GM12878 (cell line): ENCODE measurements around the gene TMEM238L. TPM values are rescaled to one million over a fixed set of nuclear protein-coding genes. Genes with fewer than 3 reads are reported as not detected.

Experiments used
- ATAC-seq: fragments of 200-7000 bp; cut with Tn5 transposase; 3 replicates; pipeline ENCODE4 v1.9.1; 2020; ENCODE audit warnings: mild to moderate bottlenecking, moderate library complexity
- BruUV-seq: library from RNA; stranded (reverse); fragments of 400-500 nt; replicated peaks from 2 replicates; lab custom pipeline; 2021; lab: Mats Ljungman, UMichigan
- CTCF ChIA-PET: fragments of 300-600 bp; sonication (Branson Sonifier 250); formaldehyde crosslinking; extraction: SDS; loops from one replicate; lab custom pipeline; 2021; ENCODE audit warnings: inconsistent platforms; lab: Yijun Ruan, JAX
- POLR2A ChIA-PET: fragments of 350-600 bp; formaldehyde crosslinking; extraction: SDS; loops from one replicate; lab custom pipeline; 2021; ENCODE audit warnings: inconsistent platforms; lab: Charles Lee
- RAD21 ChIA-PET: fragments of 300-600 bp; sonication (Branson Sonifier 250); formaldehyde crosslinking; loops from one replicate; lab custom pipeline; 2023; ENCODE audit warnings: antibody characterized with exemption; ENCODE audit not compliant: unreplicated experiment; lab: Charles Lee
- SMC1A ChIA-PET: fragments of 300-600 bp; sonication (Branson Sonifier 250); formaldehyde crosslinking; loops from one replicate; lab custom pipeline; 2023; ENCODE audit not compliant: unreplicated experiment, uncharacterized antibody; lab: Charles Lee
- DNase-seq: peaks from one replicate; pipeline ENCODE4 v3.0.0-alpha.2; 2011; ENCODE audit warnings: low read depth, low spot score
- FAIRE-seq: peaks from 3 replicates; lab custom pipeline; 2011; peaks lifted over from hg19 to GRCh38; lab: Jason Lieb, UNC
- H2AFZ ChIP-seq: 2 replicates; pipeline ENCODE4 v1.6.0; 2011; ENCODE audit warnings: low read depth, low read length, control low read depth; ENCODE audit not compliant: control insufficient read depth
- H3K27ac ChIP-seq: 2 replicates; pipeline ENCODE4 v1.5.1; 2011; ENCODE audit warnings: control low read depth; ENCODE audit not compliant: control insufficient read depth, insufficient read depth
- H3K27me3 ChIP-seq, 2 experiments: replicated peaks in 1 of 2; 2 replicates each; pipeline versions ENCODE4 v1.6.0 to v1.6.1; 2011; ENCODE audit warnings: low read length in 1 of 2; ENCODE audit not compliant: control insufficient read depth in 2 of 2, insufficient read depth in 2 of 2
- H3K36me3 ChIP-seq, 2 experiments: 2 replicates each; pipeline ENCODE4 v1.5.1; 2011; ENCODE audit warnings: low read length in 1 of 2; ENCODE audit not compliant: control insufficient read depth in 2 of 2, insufficient read depth in 2 of 2
- H3K4me1 ChIP-seq: 2 replicates; pipeline ENCODE4 v1.6.1; 2011; ENCODE audit warnings: mild to moderate bottlenecking, low read length, moderate library complexity, mixed read lengths; ENCODE audit not compliant: control insufficient read depth, insufficient read depth
- H3K4me2 ChIP-seq: 2 replicates; pipeline ENCODE4 v1.6.0; 2011; ENCODE audit warnings: control low read depth; ENCODE audit not compliant: control insufficient read depth, insufficient read depth
- H3K4me3 ChIP-seq: fragments of 200-600 bp; sonication (generic); 2 replicates; pipeline ENCODE4 v1.5.1; 2016
- H3K79me2 ChIP-seq: 2 replicates; pipeline ENCODE4 v1.6.0; 2011; ENCODE audit warnings: low read length; ENCODE audit not compliant: control insufficient read depth, insufficient read depth
- H3K9ac ChIP-seq: 2 replicates; pipeline ENCODE4 v1.8.0; 2011; ENCODE audit warnings: low read length, control low read depth, mixed read lengths; ENCODE audit not compliant: control insufficient read depth, insufficient read depth
- H3K9me3 ChIP-seq: replicated peaks from 3 replicates; pipeline ENCODE4 v1.5.1; 2011; ENCODE audit warnings: mild to moderate bottlenecking, low read length; ENCODE audit not compliant: control insufficient read depth, insufficient read depth
- H4K20me1 ChIP-seq: 2 replicates; pipeline ENCODE4 v1.6.0; 2011; ENCODE audit not compliant: control insufficient read depth, insufficient read depth
- IKZF2 ChIP-seq, 2 experiments: fragments of 450-650 bp; IDR thresholded peaks; 2 replicates each; pipeline ENCODE4 v1.6.1; 2017; ENCODE audit warnings: mild to moderate bottlenecking in 2 of 2, moderate library complexity in 2 of 2
- JUND ChIP-seq: IDR thresholded peaks from 2 replicates; pipeline ENCODE4 v1.6.1; 2012; ENCODE audit warnings: low read depth, mild to moderate bottlenecking, low read length, improper control_type of control experiment, moderate library complexity
- NFYB ChIP-seq: IDR thresholded peaks from 2 replicates; pipeline ENCODE4 v1.6.1; 2011; ENCODE audit warnings: low read depth, mild to moderate bottlenecking, low read length, improper control_type of control experiment, moderate library complexity; ENCODE audit not compliant: insufficient read depth
- POLR2AphosphoS2 ChIP-seq: IDR thresholded peaks from 2 replicates; pipeline ENCODE4 v1.6.1; 2011; ENCODE audit warnings: low read depth, mild to moderate bottlenecking, low read length, improper control_type of control experiment, moderate library complexity
- RAD51 ChIP-seq: fragments of 450-650 bp; IDR thresholded peaks from 2 replicates; pipeline ENCODE4 v1.6.1; 2016; ENCODE audit warnings: moderate library complexity, mild to moderate bottlenecking, inconsistent platforms
- RBBP5 ChIP-seq: fragments of 200-600 bp; sonication (generic); conservative IDR thresholded peaks from 2 replicates; pipeline ENCODE4 v1.6.1; 2016
- SREBF1 ChIP-seq: IDR thresholded peaks from 2 replicates; pipeline ENCODE4 v1.6.1; 2012; ENCODE audit warnings: mild to moderate bottlenecking, low read length
- WGBS: methylation state at CpG from one replicate; pipeline ENCODE4 v1.1.6; 2016; ENCODE audit warnings: low lambda C conversion rate; ENCODE audit not compliant: insufficient replicate concordance, insufficient coverage; ENCODE audit errors: missing lambda C conversion rate; 5-methylcytosine and 5-hydroxymethylcytosine counted together
- in situ Hi-C: fragments of 300-500 bp; cut with MboI; formaldehyde crosslinking; loops from 9 replicates; pipeline ENCODE4 v1.14.3; 2018; ENCODE audit warnings: mixed read lengths
- intact Hi-C: fragments of 100-400 bp; cut with micrococcal nuclease; formaldehyde crosslinking; loops from one replicate; pipeline ENCODE4 v1.14.2; 2022; ENCODE audit not compliant: unreplicated experiment
- polyA plus RNA-seq, 11 experiments: library from polyadenylated mRNA; depleted of rRNA in 4 of 11; unstranded in 6 of 11; stranded (reverse) in 5 of 11; fragments of >200 nt; fragmentation: Nextera tagmentation in 4 of 11; fragmentation: Illumina TruSeq in 1 of 11; extraction: Ambion mirVana in 4 of 11; extraction: Trizol in 1 of 11; gene quantifications; 1 replicate in 1 of 11; 2 replicates in 10 of 11; pipeline versions ENCODE4 v1.2.1 to v1.2.3, GENCODE V29; 2011 to 2016; ENCODE audit warnings: inconsistent platforms in 2 of 11, missing spikeins in 2 of 11, low read depth in 1 of 11
- total RNA-seq, 4 experiments: library from RNA; depleted of rRNA in 3 of 4; stranded (reverse); fragments of >200 nt in 3 of 4; fragmentation: Illumina TruSeq in 1 of 4; extraction: Trizol in 1 of 4; gene quantifications; 2 replicates each; pipeline versions ENCODE4 v1.2.1 to v1.2.3, GENCODE V29; 2013 to 2021
- TF ChIP-seq, protein P1 (sequence below): fragments of 450-650 bp; IDR thresholded peaks from 2 replicates; pipeline ENCODE4 v1.6.1; 2016; ENCODE audit warnings: mild to moderate bottlenecking
- TF ChIP-seq, protein P2 (sequence below): fragments of 450-650 bp; IDR thresholded peaks from 2 replicates; pipeline ENCODE4 v1.6.1; 2017; ENCODE audit warnings: mild to moderate bottlenecking, moderate library complexity
- TF ChIP-seq, protein P3 (sequence below): fragments of 450-650 bp; IDR thresholded peaks from 2 replicates; pipeline ENCODE4 v1.6.1; 2017; ENCODE audit warnings: antibody characterized with exemption, mild to moderate bottlenecking, moderate library complexity
- TF ChIP-seq, protein P4 (sequence below): IDR thresholded peaks from 2 replicates; pipeline ENCODE4 v1.6.1; 2012; ENCODE audit warnings: low read depth, low read length, improper control_type of control experiment
- TF ChIP-seq, protein P5 (sequence below): IDR thresholded peaks from 2 replicates; pipeline ENCODE4 v1.6.1; 2011; ENCODE audit warnings: mild to moderate bottlenecking, low read depth, low read length, moderate library complexity; ENCODE audit not compliant: insufficient replicate concordance

The TMEM238L gene
- total and polyA plus RNA-seq, 10 of the 15 experiments (the other 5 are each of a cell fraction or from before 2014, with no cell fraction given), result not detected

DNA sequence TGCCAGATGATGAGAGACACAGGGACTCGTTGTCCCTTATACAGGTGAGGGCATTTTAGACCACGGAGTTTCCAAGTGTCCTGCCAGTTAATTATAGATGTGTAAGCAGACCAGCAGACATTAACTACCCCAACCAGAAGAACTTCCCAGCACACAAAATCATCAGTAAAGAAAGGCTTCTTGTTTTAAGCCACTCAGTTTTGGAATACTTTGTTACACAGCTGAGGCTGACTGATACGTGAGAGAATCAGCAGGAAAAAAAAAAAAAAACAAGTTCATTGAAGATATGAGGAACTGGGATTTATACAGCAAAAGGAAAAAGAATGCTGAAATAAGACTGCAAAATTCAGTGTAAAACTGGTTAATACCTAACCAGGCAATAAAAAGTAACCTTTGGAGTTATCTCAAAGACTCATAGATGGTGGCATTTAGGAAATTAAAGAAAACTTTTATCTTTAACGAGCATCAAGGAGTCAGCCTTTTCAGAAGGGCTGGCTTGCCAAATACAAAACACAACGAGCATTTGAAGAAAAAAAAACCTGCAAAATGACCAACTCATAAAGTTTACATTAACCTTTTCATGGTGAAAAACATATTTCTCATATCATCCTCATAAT is 28.1 kb downstream of the TMEM238L start (continued):
- TF ChIP-seq RBBP5 (no peak), IKZF2 (IDR thresholded peaks at IDR 0.05) (no peak)
- TF ChIP-seq, protein P1, sequence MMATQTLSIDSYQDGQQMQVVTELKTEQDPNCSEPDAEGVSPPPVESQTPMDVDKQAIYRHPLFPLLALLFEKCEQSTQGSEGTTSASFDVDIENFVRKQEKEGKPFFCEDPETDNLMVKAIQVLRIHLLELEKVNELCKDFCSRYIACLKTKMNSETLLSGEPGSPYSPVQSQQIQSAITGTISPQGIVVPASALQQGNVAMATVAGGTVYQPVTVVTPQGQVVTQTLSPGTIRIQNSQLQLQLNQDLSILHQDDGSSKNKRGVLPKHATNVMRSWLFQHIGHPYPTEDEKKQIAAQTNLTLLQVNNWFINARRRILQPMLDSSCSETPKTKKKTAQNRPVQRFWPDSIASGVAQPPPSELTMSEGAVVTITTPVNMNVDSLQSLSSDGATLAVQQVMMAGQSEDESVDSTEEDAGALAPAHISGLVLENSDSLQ, result no peak
- TF ChIP-seq, protein P2, sequence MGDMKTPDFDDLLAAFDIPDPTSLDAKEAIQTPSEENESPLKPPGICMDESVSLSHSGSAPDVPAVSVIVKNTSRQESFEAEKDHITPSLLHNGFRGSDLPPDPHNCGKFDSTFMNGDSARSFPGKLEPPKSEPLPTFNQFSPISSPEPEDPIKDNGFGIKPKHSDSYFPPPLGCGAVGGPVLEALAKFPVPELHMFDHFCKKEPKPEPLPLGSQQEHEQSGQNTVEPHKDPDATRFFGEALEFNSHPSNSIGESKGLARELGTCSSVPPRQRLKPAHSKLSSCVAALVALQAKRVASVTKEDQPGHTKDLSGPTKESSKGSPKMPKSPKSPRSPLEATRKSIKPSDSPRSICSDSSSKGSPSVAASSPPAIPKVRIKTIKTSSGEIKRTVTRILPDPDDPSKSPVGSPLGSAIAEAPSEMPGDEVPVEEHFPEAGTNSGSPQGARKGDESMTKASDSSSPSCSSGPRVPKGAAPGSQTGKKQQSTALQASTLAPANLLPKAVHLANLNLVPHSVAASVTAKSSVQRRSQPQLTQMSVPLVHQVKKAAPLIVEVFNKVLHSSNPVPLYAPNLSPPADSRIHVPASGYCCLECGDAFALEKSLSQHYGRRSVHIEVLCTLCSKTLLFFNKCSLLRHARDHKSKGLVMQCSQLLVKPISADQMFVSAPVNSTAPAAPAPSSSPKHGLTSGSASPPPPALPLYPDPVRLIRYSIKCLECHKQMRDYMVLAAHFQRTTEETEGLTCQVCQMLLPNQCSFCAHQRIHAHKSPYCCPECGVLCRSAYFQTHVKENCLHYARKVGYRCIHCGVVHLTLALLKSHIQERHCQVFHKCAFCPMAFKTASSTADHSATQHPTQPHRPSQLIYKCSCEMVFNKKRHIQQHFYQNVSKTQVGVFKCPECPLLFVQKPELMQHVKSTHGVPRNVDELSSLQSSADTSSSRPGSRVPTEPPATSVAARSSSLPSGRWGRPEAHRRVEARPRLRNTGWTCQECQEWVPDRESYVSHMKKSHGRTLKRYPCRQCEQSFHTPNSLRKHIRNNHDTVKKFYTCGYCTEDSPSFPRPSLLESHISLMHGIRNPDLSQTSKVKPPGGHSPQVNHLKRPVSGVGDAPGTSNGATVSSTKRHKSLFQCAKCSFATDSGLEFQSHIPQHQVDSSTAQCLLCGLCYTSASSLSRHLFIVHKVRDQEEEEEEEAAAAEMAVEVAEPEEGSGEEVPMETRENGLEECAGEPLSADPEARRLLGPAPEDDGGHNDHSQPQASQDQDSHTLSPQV, result no peak
- TF ChIP-seq, all 136 proteins: peak for 0

DNA sequence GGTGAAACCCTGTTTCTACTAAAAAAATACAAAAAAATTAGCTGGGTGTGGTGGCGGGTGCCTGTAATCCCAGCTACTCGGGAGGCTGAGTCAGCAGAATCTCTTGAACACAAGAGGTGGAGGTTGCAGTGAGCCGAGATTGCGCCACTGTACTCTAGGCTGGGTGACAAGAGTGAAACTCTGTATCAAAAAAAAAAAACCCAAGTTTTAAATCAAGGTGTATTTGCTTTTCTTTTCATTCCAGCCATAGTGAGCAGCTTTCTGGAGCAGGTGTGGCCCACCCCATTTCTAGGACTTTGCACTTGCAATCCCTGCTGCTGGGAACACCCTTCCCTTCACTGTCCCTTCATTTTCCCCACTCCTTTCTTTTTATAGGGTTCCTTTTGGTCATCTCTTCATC is 28.8 kb downstream of the TMEM238L start:
- ChIA-PET POLR2A (no interaction called here), RAD21 (no interaction called here), CTCF (no interaction called here), SMC1A (no interaction called here)
- no peak overlapping the region for H3K4me3 ChIP-seq
- H3K36me3 ChIP-seq, result no peaks in the 10 kb centered on the region
- FAIRE-seq (no peak), ATAC-seq (no peak), DNase-seq (no peak)
- no peak overlapping the region for H3K27ac ChIP-seq
- H3K9ac ChIP-seq, result no peak overlapping the region
- intact Hi-C loops (no loop called here), in situ Hi-C loops (no loop called here)
- H3K4me1 ChIP-seq, result no peaks in the 10 kb centered on the region
- no peak overlapping the region for H3K4me2 ChIP-seq
- no peaks in the 10 kb centered on the region for H4K20me1 ChIP-seq
- no peaks in the 10 kb centered on the region for H3K79me2 ChIP-seq
- BruUV-seq, result no TSS peak
- H3K27me3 ChIP-seq, result no peaks in the 10 kb centered on the region
- H3K9me3 ChIP-seq, result peaks cover 4% of the 10 kb centered on the region; the same call in 2 of the 3 replicates
- WGBS, result 59% methylated on average over 3 of the region's 4 CpGs
- no peak overlapping the region for H2AFZ ChIP-seq
- TF ChIP-seq, protein P3, sequence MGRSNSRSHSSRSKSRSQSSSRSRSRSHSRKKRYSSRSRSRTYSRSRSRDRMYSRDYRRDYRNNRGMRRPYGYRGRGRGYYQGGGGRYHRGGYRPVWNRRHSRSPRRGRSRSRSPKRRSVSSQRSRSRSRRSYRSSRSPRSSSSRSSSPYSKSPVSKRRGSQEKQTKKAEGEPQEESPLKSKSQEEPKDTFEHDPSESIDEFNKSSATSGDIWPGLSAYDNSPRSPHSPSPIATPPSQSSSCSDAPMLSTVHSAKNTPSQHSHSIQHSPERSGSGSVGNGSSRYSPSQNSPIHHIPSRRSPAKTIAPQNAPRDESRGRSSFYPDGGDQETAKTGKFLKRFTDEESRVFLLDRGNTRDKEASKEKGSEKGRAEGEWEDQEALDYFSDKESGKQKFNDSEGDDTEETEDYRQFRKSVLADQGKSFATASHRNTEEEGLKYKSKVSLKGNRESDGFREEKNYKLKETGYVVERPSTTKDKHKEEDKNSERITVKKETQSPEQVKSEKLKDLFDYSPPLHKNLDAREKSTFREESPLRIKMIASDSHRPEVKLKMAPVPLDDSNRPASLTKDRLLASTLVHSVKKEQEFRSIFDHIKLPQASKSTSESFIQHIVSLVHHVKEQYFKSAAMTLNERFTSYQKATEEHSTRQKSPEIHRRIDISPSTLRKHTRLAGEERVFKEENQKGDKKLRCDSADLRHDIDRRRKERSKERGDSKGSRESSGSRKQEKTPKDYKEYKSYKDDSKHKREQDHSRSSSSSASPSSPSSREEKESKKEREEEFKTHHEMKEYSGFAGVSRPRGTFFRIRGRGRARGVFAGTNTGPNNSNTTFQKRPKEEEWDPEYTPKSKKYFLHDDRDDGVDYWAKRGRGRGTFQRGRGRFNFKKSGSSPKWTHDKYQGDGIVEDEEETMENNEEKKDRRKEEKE, result no peak
- no peak for TF ChIP-seq NFYB
- TF ChIP-seq, protein P4, sequence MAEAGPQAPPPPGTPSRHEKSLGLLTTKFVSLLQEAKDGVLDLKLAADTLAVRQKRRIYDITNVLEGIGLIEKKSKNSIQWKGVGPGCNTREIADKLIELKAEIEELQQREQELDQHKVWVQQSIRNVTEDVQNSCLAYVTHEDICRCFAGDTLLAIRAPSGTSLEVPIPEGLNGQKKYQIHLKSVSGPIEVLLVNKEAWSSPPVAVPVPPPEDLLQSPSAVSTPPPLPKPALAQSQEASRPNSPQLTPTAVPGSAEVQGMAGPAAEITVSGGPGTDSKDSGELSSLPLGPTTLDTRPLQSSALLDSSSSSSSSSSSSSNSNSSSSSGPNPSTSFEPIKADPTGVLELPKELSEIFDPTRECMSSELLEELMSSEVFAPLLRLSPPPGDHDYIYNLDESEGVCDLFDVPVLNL, result no peak
- TF ChIP-seq SREBF1, result no peak
- TF ChIP-seq RAD51, result no peak
- TF ChIP-seq POLR2AphosphoS2, result no peak
- TF ChIP-seq JUND, result no peak
- TF ChIP-seq, protein P5, sequence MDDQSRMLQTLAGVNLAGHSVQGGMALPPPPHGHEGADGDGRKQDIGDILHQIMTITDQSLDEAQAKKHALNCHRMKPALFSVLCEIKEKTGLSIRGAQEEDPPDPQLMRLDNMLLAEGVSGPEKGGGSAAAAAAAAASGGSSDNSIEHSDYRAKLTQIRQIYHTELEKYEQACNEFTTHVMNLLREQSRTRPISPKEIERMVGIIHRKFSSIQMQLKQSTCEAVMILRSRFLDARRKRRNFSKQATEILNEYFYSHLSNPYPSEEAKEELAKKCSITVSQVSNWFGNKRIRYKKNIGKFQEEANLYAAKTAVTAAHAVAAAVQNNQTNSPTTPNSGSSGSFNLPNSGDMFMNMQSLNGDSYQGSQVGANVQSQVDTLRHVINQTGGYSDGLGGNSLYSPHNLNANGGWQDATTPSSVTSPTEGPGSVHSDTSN, result no peak
